ENCODE data around the gene LDB3.

GRCh38 chr10:86730227-86730626, 61.9 kb downstream of the LDB3 start:
- TF ChIP-seq CTCF (IDR thresholded peaks at IDR 0.05; ENCODE audit: borderline replicate concordance, extremely low read depth, low read length, poor library complexity, severe bottlenecking) (no peak), EZH2 (IDR thresholded peaks at IDR 0.05; ENCODE audit: borderline replicate concordance, low read depth, low read length, severe bottlenecking) (no peak)
